ENCODE measurements around the gene LCLAT1.

The LCLAT1 gene

DNA sequence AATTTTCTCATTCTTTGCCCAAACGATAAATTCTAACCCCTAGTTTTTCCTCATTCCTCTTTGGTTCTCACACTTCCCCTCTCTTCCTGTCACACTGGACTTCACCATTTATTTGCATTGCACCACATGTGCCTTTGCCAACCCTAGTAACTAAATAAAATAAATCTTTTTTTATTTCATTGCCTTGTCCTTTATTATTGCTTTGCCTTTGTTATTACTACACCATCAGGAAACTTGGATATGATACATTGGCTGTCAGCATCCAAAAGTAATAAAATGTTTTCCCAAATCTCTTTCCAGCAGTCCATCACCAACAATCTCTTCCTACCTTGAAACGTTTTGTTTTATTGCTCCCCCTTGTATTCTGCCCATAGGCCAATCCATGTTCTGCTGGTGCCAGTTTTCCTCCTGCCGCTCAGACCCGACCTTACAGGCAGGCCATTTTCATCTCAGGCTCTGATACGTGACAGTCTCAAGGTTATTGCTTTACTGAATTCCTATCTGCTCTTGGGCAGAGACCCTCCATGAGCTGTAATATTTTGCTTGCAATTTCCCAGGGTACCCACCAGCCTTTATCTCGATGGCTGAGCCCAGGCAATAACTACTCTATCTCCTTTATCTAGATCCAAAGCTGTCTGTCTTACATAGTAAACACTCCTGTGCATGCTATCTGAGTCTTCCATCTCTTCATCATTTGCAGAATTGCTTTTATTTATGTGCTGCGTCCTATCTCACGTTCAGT, 19.3 kb upstream of the LCLAT1 start:
- no peak for DNase-seq (ENCODE audit: extremely low read depth, insufficient read length)
- H3K36me3 ChIP-seq (ENCODE audit: control insufficient read depth, insufficient read depth, low read length) = no peaks in the 10 kb centered on the region
- H3K27me3 ChIP-seq (replicated peaks; ENCODE audit: control insufficient read depth, insufficient read depth, low read length) = no peaks in the 10 kb centered on the region
- TF ChIP-seq, protein P1, sequence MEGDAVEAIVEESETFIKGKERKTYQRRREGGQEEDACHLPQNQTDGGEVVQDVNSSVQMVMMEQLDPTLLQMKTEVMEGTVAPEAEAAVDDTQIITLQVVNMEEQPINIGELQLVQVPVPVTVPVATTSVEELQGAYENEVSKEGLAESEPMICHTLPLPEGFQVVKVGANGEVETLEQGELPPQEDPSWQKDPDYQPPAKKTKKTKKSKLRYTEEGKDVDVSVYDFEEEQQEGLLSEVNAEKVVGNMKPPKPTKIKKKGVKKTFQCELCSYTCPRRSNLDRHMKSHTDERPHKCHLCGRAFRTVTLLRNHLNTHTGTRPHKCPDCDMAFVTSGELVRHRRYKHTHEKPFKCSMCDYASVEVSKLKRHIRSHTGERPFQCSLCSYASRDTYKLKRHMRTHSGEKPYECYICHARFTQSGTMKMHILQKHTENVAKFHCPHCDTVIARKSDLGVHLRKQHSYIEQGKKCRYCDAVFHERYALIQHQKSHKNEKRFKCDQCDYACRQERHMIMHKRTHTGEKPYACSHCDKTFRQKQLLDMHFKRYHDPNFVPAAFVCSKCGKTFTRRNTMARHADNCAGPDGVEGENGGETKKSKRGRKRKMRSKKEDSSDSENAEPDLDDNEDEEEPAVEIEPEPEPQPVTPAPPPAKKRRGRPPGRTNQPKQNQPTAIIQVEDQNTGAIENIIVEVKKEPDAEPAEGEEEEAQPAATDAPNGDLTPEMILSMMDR (IDR thresholded peaks at IDR 0.05; ENCODE audit: insufficient read depth, low read length, poor library complexity, severe bottlenecking) = no peak
- no peak overlapping the region for H3K4me3 ChIP-seq (replicated peaks; ENCODE audit: low read depth, low read length)

DNA sequence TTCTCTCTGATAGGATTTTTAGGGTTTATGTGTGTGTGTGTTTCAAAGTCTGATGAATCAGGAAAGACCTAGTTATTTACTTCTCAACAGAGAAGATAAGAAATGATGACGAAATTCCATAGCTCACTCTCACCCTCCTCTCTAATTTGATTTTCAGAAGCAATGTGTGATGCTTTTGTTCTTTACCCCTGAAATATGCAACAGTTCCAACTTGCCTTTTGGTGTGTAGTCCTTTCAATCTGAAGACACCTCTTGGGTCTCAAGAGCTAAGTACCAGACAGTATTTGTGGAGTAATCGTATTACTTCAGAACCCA, 18.7 kb upstream of the LCLAT1 start:
- Histone ChIP-seq H3K4me3 (replicated peaks; ENCODE audit: low read depth, low read length) (no peak overlapping the region), H3K36me3 (ENCODE audit: control insufficient read depth, insufficient read depth, low read length) (no peaks in the 10 kb centered on the region), H3K27me3 (replicated peaks; ENCODE audit: control insufficient read depth, insufficient read depth, low read length) (no peaks in the 10 kb centered on the region)
- TF ChIP-seq, protein P1 (IDR thresholded peaks at IDR 0.05; ENCODE audit: insufficient read depth, low read length, poor library complexity, severe bottlenecking) = no peak
- DNase-seq (ENCODE audit: extremely low read depth, insufficient read length) = no peak

DNA sequence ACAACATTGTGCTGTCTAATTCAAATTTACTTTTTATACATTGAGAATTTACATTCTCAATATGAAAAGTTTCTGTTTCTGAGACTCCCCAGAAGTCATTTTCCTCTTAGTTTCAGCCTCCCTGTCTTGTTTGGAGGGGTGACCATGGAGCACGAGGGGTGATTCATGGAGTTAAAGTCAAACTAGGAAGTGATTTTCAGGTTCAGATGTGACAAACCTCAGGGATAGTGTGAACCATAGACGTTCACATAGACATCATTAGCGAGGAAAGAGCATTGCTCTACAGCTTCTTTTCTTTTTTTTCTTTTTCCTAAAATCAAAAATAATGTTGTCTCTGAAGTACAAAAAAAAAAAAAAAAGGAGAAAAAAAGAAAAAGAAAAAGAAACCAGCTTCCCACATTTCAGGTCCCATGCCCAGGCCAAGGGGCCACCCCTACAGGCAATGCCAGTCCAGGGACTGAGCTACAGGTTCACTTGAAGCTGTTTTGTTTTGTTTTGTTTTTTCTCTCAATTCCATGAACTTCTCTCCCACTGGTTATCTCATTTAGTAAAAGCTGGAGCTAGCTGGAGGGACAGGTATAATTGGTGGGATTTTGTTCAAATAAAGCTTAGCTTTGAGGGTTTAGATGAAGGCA, 18.1 kb upstream of the LCLAT1 start:
- Histone ChIP-seq H3K27me3 (replicated peaks; ENCODE audit: control insufficient read depth, insufficient read depth, low read length) (no peaks in the 10 kb centered on the region), H3K36me3 (ENCODE audit: control insufficient read depth, insufficient read depth, low read length) (no peaks in the 10 kb centered on the region), H3K4me3 (replicated peaks; ENCODE audit: low read depth, low read length) (no peak overlapping the region)
- TF ChIP-seq, protein P1 (IDR thresholded peaks at IDR 0.05; ENCODE audit: insufficient read depth, low read length, poor library complexity, severe bottlenecking) = no peak
- no peak for DNase-seq (ENCODE audit: extremely low read depth, insufficient read length)

DNA sequence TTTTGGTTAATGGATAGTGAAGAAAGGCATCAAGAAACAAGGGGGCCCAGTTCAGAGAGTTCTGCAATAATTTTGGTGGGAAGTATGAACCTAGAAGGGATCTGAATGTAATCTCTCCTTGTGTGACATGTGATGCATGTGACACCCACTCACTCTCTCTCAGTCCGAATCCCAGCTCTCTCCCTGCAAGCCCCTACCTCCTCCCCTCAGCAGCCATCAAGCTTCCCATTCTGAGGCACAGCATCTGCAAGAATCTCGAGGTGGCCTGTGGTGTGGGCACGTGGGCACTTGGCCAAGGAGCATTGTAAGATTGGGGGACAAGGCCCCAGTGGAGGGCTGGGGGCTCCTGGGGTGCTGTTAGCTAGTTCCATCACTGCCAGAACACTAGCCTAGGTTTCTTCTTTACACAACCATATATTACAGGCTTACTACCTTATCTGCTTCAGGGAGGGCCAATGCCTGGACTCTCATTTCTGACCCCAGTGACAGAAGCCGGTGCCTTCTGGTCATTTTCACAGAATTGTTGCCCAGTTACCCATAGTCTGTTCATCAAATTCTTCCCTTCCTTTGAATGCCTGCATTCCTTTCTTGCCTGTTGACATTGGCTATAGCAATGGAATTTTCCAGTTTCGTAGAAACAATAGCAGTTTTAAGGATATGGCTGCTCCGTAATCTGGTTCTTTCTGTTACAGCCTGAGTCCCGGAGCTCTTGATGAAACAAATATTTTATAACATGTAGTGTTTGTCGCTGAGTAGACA, 13.3 kb upstream of the LCLAT1 start:
- TF ChIP-seq, protein P1 (IDR thresholded peaks at IDR 0.05; ENCODE audit: insufficient read depth, low read length, poor library complexity, severe bottlenecking) = no peak
- H3K27me3 ChIP-seq (replicated peaks; ENCODE audit: control insufficient read depth, insufficient read depth, low read length) = no peaks in the 10 kb centered on the region
- no peak overlapping the region for H3K4me3 ChIP-seq (replicated peaks; ENCODE audit: low read depth, low read length)
- DNase-seq (ENCODE audit: extremely low read depth, insufficient read length) = no peak
- H3K36me3 ChIP-seq (ENCODE audit: control insufficient read depth, insufficient read depth, low read length) = no peaks in the 10 kb centered on the region

DNA sequence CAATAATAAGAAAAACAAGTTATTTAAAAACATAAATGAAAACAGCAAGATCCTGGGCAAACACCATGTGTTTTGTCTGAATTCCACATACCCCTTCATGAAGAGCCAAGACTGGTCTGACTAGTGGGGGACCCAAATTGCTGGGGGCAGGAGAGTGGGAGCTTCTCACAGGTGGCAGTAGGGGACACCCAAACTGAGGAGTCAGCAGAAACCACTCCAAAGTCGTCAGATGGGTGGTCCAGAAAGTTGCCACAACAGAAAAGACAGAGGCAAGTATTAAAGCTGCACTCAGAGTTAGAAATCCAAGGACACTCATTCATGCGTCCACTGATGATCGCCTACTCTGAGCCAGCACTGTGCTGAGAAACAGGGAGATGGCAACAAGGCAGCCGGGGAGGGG, 12.3 kb upstream of the LCLAT1 start:
- no peaks in the 10 kb centered on the region for H3K27me3 ChIP-seq (replicated peaks; ENCODE audit: control insufficient read depth, insufficient read depth, low read length)
- H3K4me3 ChIP-seq (replicated peaks; ENCODE audit: low read depth, low read length) = no peak overlapping the region
- H3K36me3 ChIP-seq (ENCODE audit: control insufficient read depth, insufficient read depth, low read length) = no peaks in the 10 kb centered on the region
- no peak for DNase-seq (ENCODE audit: extremely low read depth, insufficient read length)
- TF ChIP-seq, protein P1 (IDR thresholded peaks at IDR 0.05; ENCODE audit: insufficient read depth, low read length, poor library complexity, severe bottlenecking) = no peak
